Activated T-cell treated with anti-CD3 and anti-CD28 coated beads for 48 hours (primary cell): ENCODE results near the gene NDUFS6.
"Not testable (repeated sequence)": the region's sequence is repeated elsewhere in the genome, so short reads cannot be mapped to it uniquely, and the experiment has no call there.

Experiments used
- DNase-seq: peaks from one replicate; pipeline ENCODE4 v3.0.0-alpha.2; 2020; ENCODE audit warnings: low read depth

The NDUFS6 gene

DNA sequence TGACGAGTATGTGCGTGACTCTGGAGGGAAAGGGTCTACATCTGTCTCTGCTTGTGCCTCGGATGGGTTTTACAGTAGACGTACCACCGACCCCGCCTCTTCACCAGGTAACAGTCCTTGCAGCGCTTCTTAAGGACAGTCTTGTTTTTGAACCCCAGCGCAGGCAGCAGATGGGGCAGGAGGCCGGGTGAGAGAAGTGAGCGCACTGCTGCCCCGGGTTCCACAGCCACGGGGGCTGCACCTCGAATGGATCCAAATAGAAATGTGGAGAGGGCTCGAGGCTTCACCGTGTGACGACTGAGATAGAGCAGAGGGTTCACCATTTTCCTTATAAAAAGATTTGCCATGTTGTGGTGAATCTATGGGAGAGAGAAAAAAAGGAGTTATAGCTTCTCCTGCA, 2.6 kb upstream of the NDUFS6 start:
- DNase-seq, result not testable (repeated sequence)

DNA sequence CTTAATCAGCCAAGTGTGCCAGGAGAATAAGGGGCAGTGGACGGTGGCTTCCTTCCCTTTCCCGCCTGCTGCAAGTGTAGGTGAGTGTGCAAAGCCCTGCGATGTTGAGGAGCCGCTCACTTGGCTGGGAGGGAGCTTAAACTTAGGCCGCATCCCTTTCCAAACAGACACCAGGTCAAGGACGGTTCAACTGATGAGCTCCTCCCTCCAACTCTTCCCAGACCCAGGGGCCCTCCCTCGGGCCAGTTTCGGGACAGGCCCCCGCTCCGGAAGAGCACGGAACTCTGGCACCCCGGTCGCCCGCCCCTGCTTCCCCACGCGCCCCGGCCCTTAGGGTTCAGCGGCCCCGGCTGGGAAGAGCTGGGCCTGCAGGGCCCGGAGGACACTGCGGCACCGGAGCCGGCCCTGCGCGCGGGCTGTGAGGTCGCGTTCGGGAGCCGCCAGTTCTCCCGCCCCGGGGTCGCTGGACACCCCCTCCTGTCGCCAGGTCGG, 2.1 kb upstream of the NDUFS6 start:
- DNase-seq, result peak; percentile 24

DNA sequence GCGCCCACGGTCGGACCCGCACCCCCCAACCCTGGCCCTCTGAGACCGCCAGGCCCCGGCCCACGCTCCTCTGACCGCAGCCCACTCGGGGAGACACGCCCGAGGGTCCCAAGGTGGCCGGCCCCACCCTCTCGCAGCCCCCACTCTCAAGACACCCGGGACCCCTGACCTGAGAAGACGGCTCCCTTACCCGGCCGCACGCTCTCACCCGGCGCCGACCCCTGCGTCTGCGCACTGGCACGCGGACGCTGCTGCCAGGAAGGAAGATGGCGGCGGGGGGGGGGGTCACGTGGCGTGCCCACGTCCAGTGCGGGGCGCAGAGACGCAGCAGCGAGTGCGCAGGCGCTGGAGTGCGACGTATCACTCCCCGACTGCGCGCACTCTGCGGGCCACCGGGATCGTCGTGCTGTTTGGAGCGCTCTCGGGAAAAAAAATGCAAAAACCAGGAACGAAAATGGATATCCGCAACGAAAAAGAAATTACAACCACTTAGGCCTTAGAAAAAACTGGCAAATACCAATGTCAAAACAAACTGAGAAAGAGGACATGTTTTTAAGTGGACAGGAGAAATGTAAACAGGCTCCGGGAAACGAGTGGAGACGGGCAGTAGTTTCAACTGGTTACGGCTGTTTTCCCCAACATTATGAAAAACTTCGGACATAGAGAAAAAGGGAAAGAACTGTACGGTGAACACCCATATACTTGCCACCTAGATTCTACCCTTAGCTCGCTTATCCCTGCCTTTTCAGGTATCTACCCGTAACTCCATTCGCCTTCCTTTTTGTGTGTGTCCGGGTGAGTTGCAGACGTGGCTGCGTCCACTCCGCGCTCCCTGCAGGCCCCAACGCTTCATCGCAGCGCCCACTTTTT, 1.4 kb upstream of the NDUFS6 start, which contains the start of gene MRPL36:
TSS of gene MRPL36 (minus strand) at position 236 of the 870 bp plus-strand sequence. CDS start 902 bp downstream, outside the sequence.
- peak; percentile 92 for DNase-seq

DNA sequence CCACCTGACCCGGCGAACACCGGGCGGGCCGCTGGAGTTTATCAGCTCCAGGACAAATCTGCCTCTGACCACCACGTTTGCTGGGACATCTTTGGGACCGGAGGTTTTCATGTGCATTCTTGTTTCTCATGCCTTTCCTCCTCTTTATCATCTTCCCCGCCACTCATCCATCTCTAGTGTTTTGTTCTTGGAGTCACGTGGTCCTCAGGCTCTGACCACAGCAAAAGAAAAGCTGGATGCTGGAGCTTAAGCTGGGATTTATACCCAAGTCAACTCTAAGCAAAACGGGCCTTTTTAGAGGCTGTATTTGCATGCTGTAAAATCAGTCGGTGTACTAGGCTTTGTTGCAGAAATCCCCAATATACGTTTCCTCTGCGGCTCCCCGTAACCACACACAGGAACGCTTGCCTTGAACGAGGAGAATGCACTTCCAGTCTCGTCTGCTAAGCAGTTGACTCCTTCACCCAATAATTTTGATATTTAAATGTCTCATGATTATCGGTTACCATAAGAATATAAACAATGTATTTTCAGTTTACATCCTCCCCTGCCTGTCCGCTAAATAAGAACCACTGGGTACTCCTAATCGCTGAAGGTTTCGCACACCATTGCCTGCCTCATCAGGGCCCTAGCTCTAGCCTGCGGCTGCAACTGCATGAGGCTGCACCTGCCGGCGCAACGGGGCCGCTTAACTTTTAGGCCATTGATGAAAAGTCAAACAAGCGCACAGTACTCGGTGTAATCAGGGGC, 560 bp upstream of the NDUFS6 start:
- DNase-seq, result no peak

DNA sequence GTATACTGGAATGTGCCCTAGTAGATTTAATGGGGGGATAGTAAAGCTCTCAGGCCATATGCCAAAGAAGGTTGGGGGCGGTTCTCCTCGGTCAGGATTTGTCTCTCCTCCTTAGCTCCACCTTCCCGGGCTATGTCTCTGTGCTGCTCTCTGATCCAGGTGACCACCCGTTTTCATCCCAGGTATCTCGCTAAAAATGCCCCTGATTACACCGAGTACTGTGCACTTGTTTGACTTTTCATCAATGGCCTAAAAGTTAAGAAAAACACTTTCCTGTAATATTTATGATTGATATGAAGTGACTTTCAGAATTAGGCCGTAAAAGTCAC, 724 bp downstream of the NDUFS6 start:
- DNase-seq, result no peak

DNA sequence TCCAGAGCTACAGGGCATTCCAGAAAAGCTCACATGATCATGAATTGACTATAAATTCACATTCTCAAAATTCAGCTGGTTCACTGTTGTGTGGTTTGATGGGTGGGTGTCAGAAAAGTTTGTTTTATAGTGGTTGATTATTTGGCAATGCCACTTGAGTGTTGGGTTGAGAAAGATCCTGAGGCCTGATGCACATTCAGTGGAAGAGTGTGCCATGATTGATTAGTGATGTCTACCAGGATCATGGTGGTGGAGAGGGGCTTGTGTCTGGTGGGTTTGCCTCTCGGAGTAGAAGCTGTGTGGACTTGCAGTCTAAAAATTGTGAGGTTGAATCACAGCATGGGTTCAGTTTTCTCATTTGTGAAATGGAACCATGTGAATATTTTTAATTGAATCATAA, 2.0 kb downstream of the NDUFS6 start:
- DNase-seq, result no peak

DNA sequence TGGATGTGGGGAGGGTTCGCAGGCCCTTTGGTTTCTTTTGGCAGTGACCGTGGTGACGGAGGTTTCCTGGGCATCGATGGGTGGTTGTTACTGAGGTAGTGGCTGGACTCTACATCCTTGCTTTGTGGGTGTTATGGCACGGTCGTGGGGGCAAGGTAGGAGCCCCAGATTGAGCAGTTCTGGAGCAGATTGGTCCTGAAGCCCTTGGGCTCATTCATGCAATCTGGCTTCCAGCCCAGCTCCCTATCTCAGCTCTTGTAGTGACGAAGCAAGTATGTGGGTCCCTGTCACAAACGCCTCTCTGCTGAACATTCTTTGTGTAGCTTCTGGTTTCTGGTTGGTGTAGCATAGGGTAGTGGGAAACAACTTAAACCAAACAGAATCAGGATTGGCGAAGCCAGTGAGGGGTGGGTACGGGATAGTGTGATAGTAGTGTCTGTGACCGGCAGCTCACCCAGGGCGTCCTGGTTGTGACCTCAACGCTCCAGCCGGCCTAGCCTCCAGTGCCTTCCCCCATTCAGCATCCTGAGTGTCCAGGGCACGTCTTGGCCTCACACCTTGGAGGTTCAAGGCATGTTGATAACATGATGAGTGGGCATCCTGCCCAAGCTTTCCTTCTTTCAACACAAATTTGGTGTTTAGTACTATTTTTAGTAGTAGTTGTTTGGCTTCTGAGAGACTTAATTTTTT, 2.9 kb downstream of the NDUFS6 start:
- DNase-seq, result no peak

DNA sequence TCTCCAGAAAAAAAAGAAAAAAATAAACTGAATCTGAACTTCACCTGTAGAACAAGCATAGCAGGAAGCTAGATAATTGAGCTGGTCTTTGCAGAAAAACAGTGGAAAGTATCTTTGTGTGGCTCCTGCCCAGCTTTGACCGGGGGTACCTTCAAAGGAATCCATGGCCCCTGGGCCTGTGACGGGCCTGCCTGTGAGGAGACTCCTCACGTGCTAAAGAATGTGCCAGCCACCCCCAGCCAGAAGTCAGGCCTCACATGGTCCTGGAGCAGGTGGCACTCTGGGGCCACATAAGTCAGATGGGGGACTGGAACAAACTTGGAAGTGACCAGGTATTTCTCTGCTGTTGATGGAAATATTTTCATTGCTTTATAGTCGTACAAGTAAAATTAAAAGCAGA, 4.1 kb downstream of the NDUFS6 start:
- no peak for DNase-seq

DNA sequence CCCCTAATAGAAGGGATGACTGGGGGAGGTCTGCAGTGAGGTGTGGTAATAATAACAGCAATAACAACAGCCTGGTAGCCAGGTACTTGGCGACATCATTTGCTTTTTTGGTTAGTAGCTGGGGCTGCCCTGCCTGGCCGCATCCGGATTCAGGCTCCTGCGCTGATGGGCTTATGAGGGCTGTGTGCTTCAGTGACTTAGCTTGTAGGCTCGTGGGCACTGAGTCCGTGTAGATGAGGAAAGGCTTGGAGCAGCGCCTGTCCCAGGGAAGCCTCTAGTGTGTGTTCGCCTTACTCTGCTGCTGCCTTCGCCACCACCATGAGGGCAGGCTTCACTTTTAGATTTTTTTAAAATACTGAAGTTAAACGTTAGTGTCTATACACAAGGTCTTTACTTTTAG, 4.5 kb downstream of the NDUFS6 start:
- DNase-seq, result no peak

DNA sequence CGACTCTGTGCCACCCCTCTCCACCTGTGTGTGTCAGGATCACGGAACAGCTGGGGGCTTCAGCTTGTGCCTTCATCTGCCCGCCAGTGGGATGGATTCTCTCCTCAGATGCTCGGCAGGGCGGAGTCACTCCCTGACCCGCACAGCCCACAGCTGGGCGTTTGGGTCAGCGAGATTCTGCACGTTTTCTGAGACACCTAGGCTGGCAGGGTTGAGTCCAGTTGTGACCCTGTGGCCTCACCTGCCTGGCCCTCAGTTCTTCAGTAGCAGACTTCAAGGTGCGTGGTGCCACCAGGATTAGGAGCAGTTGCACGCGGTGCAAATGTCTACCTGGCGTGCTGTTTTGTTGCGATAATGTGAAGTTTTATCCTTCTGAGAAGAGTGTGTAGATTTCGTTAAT, 5.0 kb downstream of the NDUFS6 start:
- DNase-seq, result no peak

DNA sequence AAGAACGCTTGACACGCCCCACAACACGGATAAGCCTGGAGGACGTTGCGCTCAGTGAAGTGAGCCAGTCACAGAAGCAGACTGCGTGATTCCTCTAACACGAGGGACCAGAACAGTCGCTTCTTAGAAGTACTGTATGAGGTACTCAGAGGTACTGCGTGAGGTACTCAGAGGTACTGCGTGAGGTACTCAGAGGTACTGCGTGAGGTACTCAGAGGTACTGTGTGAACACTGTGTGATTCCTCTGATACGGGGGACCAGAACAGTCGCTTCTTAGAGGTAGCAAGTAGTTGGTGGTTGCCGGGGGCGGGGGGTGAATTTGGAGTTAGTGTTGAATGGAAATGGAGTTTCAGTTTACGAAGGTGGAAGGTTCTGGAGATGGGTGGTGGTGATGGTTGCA, 5.8 kb downstream of the NDUFS6 start:
- DNase-seq, result no peak

DNA sequence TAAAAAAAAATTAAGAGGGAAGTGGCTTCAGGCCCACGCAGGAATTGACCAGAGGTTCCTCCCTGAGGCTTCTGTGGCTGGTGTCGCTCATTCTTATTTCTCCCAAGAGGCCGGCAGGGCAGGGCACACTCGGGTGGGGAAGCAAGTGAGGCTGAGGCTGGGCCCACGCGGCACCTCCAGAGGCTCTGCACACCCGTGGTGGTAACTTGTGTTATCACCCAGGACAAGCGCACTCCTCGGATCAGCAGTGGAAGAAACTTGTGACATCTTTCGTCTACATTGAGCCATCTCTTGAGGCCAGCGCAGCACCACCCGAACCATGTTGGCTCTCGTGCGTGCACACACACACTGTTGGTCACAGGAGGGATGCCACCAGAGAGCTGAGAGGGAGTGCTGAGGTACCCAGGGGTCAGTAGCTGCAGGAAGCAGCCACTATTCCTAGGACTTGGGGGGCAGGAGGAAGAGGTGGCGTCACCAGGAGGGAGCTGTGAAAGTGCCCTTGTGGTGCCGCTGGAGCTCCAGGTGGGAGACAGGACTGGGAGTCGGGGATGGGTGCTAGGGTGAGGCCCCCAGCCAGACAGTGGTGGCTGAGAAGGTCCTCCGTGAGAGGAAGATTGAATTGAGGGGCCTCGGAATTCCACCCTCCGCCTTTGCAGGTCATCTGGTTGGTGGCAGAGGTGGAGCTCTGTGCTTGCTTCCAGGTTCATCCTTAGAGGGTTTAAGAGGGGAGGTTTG, 6.4 kb downstream of the NDUFS6 start:
- DNase-seq, result no peak

DNA sequence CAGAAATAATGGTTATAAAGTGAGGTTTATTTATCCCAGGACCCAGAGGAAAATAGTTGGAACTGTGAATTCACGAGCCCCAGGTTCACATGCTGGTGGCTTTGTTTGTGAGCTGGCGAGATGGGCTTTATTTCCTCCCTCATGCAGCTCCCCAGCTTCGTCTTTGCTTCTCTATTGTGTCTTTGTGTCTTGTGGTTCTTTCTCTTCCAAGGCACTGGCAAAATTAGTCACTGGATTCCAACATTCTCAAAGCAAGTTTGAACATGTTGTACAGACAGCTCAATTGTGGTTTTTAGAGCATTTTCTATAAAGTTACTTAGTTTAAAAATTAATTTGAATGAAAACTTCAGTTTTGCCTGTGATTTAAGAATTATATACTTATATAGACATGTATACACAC, 7.2 kb downstream of the NDUFS6 start:
- DNase-seq, result no peak

DNA sequence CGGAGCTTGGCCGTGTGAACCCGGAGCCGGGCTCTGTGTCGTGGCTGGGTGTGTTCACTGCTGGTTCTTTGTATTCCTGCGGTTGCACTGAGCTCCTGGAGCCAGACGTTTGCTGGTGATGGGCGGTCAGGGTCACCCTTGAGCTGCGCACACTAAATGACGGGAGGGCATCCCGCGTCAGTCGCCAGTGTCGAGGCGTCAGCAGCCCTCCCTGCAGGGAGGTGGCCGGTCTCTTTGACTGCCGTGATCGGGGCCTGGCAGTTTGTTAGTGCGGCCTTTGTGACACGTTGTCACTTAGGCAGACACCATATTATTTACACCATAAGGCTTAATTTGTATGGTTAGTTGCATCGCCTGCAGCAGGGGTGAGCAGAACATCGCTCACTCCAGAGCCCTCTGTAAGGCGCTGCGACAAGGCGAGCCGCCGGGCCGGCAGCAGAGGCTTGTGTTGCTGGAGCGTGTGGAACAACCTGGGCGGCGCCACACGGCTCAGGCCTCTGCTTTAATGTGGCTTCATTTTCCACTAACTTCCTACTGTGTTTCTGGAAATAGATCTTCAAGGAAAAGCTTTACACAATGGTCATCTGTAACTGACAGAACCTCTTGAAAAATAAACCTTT, 8.3 kb downstream of the NDUFS6 start:
- no peak for DNase-seq

DNA sequence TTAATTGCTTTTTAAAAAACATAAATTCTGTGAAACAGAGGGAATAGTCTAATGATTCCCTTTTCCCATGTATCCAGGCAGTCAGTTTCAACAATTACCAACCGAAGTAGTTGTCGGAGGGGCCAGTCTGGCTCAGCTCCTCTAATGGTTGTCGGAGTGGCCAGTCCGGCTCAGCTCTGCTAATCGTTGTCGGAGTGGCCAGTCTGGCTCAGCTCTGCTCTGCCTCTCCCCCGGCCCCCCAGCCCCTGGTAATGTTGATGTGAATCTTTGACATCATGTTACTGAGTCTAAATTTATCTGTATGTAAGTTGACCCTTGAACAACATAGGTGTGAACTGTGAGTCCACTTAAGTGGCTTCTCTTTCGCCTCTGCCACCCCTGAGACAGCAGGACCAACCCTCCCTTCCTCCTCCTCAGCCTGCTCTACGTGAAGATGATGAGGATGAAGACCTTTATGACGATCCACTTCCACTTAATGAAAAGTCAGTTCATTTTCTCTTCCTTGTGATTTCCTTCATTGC, 9.4 kb downstream of the NDUFS6 start:
- DNase-seq, result no peak

DNA sequence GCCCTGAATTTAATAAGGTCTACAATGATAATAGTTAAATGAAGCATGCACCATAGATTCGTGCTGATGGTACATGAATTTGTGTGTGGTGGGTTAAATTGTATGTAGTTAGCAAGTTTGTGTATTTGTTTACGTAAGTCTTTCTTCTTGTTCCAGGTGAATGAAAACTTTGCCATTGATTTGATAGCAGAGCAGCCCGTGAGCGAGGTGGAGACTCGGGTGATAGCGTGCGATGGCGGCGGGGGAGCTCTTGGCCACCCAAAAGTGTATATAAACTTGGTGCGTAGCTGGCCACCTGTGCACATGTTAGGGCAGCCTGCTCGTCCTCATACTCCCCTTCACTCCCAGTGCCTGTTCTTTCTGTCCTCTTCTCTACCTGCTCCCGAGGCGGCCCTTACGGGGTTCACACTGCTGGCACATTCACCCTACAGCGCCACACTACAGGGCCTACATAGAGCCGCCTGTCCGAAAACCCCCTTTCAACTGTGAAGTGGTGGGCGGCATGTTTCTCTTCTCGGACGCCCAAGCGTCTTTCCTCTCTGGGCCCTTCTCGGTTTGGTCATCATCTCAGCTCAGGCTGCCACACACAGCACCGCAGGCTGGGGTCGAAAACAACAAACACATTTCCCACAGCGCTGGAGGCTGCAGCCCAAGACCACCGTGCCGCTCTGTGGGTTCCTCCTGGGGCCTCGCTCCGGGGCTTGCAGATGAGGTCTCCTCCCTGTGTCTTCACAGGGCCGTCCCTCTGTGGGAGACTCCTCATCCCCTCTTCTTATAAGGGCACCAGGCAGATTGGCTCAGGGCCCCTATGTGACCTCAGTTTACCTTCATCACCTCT, 13.2 kb downstream of the NDUFS6 start:
- DNase-seq, result no peak

DNA sequence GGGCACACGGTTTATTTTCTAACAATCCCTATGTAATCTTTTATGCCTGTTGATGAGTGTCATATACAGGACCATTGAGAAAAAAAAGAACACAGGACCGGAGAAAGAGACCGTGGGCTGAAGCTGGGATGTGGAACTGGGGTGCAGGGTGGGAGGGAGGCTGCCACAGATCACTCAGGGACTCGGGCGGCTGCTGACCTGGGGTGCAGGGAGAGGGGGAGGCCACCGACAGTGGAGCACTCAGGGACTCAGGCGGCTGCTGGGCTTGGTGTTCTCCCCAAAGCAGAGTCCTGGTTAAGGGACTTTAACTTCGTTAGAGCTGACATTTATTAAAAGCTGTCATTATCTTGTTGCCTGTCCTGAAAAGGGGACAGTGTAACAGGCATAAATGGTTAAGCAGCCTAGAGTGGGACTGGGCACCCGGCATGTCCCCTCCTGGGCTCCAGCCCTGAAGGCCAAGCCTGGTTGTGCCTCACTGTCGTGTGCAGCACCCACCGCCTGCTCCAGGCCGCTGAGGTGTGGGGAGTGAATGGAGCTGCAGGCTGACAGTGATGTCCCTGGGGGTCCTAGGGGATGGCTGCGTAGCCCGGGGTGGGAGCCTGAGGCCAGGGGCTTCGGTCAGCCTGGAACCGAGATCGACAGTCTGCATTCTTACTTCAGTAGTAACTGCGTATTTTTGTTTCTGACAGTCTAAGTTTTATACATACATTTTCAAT, 14.0 kb downstream of the NDUFS6 start:
- no peak for DNase-seq

DNA sequence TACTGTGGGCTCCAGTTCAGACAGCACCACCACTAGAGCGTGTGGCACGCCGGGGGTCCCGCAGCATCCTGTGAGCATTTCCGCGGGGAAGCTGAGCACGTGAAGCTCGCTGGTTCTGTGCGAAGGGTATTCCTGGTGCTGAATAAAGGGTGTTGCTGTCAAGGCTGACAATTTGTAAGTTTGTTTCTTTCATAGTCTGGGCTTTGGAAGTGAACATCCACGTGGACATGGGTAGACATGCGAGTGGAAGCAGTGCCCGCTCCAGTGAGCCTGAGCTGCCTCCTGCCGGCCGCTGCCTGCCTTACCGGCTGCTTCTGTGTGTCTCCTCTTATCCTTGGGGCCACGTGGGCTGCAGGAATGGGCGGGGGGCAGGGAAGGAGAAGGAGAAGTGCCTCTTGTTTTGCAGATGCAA, 14.7 kb downstream of the NDUFS6 start:
- no peak for DNase-seq

DNA sequence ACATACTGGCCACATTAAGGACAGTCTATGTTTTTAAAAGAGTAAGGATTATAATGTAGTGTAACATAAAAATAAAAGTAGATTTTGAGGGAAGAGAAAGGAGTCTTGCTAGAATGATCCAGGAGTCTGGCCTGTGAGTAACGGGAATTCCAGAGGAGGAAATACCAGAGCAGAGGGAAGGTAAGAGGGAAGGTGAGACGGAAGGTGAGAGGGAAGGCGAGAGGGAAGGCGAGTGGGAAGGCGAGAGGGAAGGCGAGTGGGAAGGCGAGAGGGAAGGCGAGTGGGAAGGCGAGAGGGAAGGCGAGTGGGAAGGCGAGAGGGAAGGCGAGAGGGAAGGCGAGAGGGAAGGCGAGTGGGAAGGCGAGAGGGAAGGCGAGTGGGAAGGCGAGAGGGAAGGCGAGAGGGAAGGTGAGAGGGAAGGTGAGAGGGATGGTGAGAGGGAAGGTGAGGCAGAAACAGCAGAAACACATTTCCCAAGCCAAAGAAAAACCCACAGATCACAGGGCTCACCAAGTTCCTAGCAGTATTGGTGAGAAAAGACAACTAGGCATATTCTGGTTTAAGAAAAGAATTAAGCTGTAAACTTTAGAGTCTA, 15.4 kb downstream of the NDUFS6 start:
- not testable (repeated sequence) for DNase-seq
